RKO (cell line): ENCODE results near the gene PCDHB16.

Experiments
- DNase-seq: peaks from one replicate; pipeline ENCODE4 v3.0.0-alpha.2; 2016; ENCODE audit warnings: low spot score

Gene PCDHB16

GRCh38 chr5:141234109-141234667 lies 52.0 kb downstream of the PCDHB16 start:
- DNase-seq = no peak
